Lower lobe of right lung (tissue), 2 donors: Measurements from ENCODE around the gene RPTOR. TPM values are rescaled to one million over a fixed set of nuclear protein-coding genes. Genes with fewer than 3 reads are reported as not detected.

Experiments
- ATAC-seq, 2 donors: fragments of 200-7000 bp; cut with Tn5 transposase; one replicate each; pipeline ENCODE4 v1.9.1; 2020 to 2022; ENCODE audit warnings: mild to moderate bottlenecking in 2 of 2, moderate library complexity in 2 of 2
- DNase-seq: peaks from one replicate; pipeline ENCODE4 v3.0.0-alpha.2; 2020
- H3K27ac ChIP-seq: fragments of 200-600 bp; one replicate; pipeline ENCODE4 v1.8.0; 2022
- H3K27me3 ChIP-seq: fragments of 200-600 bp; one replicate; pipeline ENCODE4 v1.8.0; 2022; ENCODE audit warnings: low read depth
- H3K36me3 ChIP-seq: fragments of 200-600 bp; one replicate; pipeline ENCODE4 v1.8.0; 2022; ENCODE audit warnings: mild to moderate bottlenecking
- H3K4me1 ChIP-seq: fragments of 200-600 bp; one replicate; pipeline ENCODE4 v1.8.0; 2022
- H3K4me3 ChIP-seq: fragments of 200-600 bp; one replicate; pipeline ENCODE4 v1.8.0; 2022; ENCODE audit warnings: mild to moderate bottlenecking
- H3K9me3 ChIP-seq: fragments of 200-600 bp; one replicate; pipeline ENCODE4 v1.8.0; 2022
- CTCF ChIP-seq: fragments of 200-600 bp; IDR thresholded peaks from one replicate; pipeline ENCODE4 v1.8.0; 2022; ENCODE audit warnings: antibody characterized with exemption, mild to moderate bottlenecking
- intact Hi-C: fragments of 100-400 bp; cut with DNase I; formaldehyde crosslinking; loops from one replicate; pipeline ENCODE4 v1.11.0; 2022
- total RNA-seq: library from RNA; stranded (reverse); fragmentation: NEBNext Ultra II Directional; extraction: Animal tissue kit (Norgen Biotek cat#: 25700); gene quantifications from one replicate; pipeline ENCODE4 v1.2.1, GENCODE V29; 2021
- donor health status: DM: no; HTN: yes; CAD: no; lungs with severe emphysema.

Gene RPTOR
- total RNA-seq, 1 donor from 2014 or later: 34.0 TPM

- Histone ChIP-seq H3K9me3 (no peaks in the 10 kb centered on the region), H3K27ac (no peak overlapping the region), H3K4me3 (no peak overlapping the region), H3K36me3 (peaks cover 18% of the 10 kb centered on the region), H3K4me1 (peaks cover 25% of the 10 kb centered on the region), H3K27me3 (no peaks in the 10 kb centered on the region)
- intact Hi-C loops: no loop called here
- no peak for ATAC-seq
- no peak for TF ChIP-seq CTCF
- no peak for DNase-seq
Measured at GRCh38 chr17:80858301-80859001, 313.8 kb downstream of the RPTOR start.

GRCh38 chr17:80859002-80859941 is 314.6 kb downstream of the RPTOR start:
- ATAC-seq (peak; percentile 46 to 55), DNase-seq (no peak)
- intact Hi-C loops: no loop called here
- H3K9me3 ChIP-seq: no peaks in the 10 kb centered on the region
- no peaks in the 10 kb centered on the region for H3K27me3 ChIP-seq
- H3K27ac ChIP-seq: no peak overlapping the region
- peaks cover 25% of the 10 kb centered on the region for H3K4me1 ChIP-seq
- H3K36me3 ChIP-seq: peaks cover 17% of the 10 kb centered on the region
- TF ChIP-seq CTCF: no peak
- no peak overlapping the region for H3K4me3 ChIP-seq

GRCh38 chr17:80860101-80860671 is 315.5 kb downstream of the RPTOR start:
- Histone ChIP-seq H3K4me3 (no peak overlapping the region), H3K36me3 (peaks cover 14% of the 10 kb centered on the region), H3K27ac (no peak overlapping the region), H3K27me3 (no peaks in the 10 kb centered on the region), H3K9me3 (no peaks in the 10 kb centered on the region), H3K4me1 (peaks cover 25% of the 10 kb centered on the region)
- DNase-seq (peak; percentile 43), ATAC-seq (peak in 1 of 2 donors; percentile 8)
- no peak for TF ChIP-seq CTCF
- intact Hi-C loops: no loop called here

GRCh38 chr17:80860703-80861417 is 316.2 kb downstream of the RPTOR start:
- no peak for TF ChIP-seq CTCF
- Histone ChIP-seq H3K9me3 (no peaks in the 10 kb centered on the region), H3K4me3 (no peak overlapping the region), H3K27me3 (no peaks in the 10 kb centered on the region), H3K27ac (no peak overlapping the region), H3K36me3 (peaks cover 14% of the 10 kb centered on the region), H3K4me1 (peaks cover 25% of the 10 kb centered on the region)
- DNase-seq (peak; percentile 16), ATAC-seq (no peak)
- intact Hi-C loops: no loop called here

- no peak for TF ChIP-seq CTCF
- Histone ChIP-seq H3K27me3 (no peaks in the 10 kb centered on the region), H3K36me3 (peaks cover 14% of the 10 kb centered on the region), H3K9me3 (no peaks in the 10 kb centered on the region), H3K27ac (no peak overlapping the region), H3K4me3 (no peak overlapping the region), H3K4me1 (peaks cover 28% of the 10 kb centered on the region)
- DNase-seq (peak; percentile 16), ATAC-seq (no peak)
- intact Hi-C loops: no loop called here
Measured at GRCh38 chr17:80861418-80861815, 316.8 kb downstream of the RPTOR start.
